ENCODE measurements around the gene VTN.
A peak's percentile ranks its signal among the peaks of the same experiment; 100 is the strongest.

Gene VTN

DNA sequence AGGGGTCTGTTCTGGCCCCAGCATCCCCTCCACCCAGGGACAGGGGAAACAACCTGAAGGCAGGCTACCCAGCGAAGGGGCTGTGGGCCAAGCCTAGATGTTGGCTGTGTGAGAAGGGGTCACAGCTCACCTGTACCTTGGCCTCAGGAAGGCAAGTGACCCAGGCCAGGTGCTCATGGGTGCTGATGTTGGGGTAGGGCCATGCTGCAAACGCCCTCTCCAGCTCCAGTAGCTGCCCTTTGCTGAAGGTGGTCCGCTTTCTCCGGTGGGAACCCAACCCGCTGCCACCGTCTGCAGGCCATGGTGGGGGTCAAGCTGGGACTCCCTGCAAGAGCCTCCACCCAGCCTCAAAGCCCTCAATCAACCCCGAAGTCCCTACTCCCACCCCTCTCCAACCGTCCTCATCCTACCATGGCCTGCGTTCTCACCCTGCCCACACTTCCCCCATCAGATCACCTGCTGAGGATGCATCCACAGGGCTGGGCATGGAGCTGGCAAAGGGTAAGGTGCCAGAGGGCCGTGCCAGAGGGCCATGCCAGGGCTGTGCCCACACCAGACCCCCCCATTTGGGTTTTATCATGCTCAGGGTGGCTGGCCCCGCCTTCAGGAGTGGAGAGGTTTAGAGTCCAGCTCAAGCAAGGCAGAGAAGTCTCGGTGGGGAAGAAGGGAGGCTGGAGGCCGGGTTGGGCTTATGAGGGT is 5.3 kb downstream of the VTN start, which contains the start of gene SEBOX:
Gene SEBOX (minus strand): TSS at position 535 of the 699 bp plus-strand sequence. CDS start 48 bp downstream, at position 487.
- H3K4me3 ChIP-seq (ENCODE audit: low read depth, low read length): no peak within 1 kb of the TSS
- TF ChIP-seq, protein P1, sequence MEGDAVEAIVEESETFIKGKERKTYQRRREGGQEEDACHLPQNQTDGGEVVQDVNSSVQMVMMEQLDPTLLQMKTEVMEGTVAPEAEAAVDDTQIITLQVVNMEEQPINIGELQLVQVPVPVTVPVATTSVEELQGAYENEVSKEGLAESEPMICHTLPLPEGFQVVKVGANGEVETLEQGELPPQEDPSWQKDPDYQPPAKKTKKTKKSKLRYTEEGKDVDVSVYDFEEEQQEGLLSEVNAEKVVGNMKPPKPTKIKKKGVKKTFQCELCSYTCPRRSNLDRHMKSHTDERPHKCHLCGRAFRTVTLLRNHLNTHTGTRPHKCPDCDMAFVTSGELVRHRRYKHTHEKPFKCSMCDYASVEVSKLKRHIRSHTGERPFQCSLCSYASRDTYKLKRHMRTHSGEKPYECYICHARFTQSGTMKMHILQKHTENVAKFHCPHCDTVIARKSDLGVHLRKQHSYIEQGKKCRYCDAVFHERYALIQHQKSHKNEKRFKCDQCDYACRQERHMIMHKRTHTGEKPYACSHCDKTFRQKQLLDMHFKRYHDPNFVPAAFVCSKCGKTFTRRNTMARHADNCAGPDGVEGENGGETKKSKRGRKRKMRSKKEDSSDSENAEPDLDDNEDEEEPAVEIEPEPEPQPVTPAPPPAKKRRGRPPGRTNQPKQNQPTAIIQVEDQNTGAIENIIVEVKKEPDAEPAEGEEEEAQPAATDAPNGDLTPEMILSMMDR (IDR thresholded peaks at IDR 0.05; ENCODE audit: low read depth, low read length): no peak

DNA sequence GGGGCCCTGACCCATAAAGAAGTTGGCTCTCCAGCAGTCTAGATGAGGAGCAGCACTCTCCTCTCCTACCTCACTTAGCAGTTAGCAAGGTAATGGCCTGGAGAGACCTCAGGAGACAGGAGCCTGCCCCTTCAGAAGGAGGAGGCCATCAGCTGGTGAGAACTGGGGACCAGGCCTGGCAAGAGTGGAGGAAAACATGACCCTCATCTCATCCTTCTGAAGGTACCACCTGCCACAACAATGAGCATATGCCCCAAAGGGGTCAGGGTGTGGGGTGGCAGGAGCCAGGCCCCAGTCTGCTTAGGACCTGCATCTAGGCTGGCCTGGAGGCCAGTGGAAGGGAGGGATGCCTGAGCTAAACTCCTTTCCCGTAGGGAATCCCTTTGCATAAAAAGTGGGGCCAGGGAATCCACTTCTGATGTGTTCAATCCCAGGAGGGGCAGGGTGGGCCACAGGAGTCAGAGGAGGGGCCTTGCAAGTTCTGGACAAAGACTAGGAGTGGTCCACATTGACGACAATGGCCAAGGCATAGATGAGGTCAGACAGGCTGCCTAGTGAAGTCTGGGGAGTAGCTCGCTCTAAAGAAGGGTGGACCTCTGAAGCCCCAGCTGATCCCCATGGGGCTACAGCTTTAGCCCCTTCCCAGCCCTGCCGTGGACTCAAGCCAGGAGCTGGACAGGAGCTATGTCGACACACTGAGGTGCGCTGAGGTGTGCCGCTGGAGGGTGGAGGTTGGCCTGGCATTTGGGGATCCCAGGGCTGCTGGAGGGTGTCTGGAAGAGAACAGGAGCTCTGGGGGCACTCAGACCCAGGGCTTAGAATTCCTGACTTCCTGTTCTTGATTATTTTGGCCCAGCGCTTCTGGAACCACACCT is 6.1 kb downstream of the VTN start:
- TF ChIP-seq, protein P1 (IDR thresholded peaks at IDR 0.05; ENCODE audit: low read depth, low read length): no peak
- no peak overlapping the region for H3K4me3 ChIP-seq (ENCODE audit: low read depth, low read length)

DNA sequence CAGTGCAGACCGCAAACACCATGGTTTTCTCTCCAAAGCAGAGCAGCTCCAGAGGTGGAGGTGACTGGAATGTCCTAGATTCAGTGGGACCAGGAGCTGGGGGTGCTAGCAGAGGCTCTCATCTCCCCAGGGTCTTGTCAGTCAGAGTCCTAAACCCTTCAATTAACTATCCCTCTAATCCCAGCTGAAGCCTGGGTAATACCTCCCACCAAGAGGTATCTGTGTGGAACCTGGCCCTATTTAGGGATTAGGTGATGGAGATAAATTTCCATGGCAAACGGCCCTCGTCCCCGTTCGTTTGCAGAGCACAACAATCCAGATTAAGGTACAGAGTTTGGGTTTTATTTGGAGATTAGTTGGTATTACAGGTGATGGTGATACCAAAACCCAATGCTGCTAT is 6.9 kb downstream of the VTN start:
- TF ChIP-seq, protein P1 (IDR thresholded peaks at IDR 0.05; ENCODE audit: low read depth, low read length): no peak
- no peak overlapping the region for H3K4me3 ChIP-seq (ENCODE audit: low read depth, low read length)

DNA sequence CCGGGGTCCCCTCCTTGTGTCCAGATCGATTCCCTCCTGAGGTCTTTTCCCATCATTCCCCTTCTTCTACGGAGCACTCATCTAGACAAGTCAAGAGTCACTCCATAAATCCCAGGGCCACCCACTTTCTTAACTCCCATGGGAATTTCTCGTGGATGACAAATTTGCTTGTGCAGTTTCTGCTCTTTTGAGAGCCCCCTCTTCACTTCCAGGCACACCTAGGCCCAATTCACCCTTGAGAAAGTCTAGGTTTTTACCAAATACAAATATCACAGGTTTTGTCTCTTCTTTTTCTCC is 12.3 kb downstream of the VTN start:
- peak overlapping the region; percentile 73 for H3K4me3 ChIP-seq (ENCODE audit: low read depth, low read length)
- TF ChIP-seq, protein P1 (IDR thresholded peaks at IDR 0.05; ENCODE audit: low read depth, low read length): no peak

DNA sequence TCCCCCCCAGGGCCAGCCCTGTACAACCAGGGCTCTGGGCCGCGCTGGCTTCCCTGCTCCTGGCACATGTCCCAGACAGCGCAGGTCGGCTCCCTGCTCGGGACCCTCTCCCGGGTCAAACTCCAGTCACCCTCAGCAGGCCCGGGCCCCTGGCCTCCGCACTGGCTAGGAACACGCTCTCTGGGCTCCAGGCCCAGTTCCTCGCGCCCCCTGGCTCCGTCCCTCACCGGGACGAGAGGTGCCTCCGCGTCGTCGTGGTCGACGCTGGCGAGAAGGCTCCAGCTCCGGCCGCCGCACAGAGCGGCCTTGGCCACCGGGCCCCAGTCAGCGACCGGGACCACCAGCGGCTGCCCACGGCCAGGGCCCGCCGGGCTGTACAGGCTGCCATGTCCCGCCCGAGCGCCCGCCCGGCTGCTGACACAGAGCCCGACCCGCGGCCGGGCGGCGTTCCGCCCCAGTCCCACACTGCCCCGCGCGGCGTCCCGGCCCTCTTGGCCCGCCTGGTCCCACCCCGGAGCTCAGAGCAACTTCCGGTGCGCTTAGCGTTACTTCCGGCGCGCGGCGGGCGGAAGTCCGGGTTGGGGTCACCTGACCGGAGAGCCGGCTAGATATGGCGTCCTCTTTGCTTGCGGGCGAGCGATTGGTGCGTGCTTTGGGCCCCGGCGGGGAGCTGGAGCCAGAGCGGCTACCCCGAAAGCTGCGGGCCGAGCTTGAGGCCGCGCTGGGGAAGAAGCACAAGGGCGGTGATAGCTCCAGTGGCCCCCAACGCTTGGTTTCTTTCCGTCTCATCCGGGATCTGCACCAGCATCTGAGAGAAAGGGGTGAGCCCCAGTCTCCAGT is 12.8 kb downstream of the VTN start, which contains the start of gene POLDIP2:
Gene POLDIP2 (minus strand): TSS at position 467 of the 840 bp plus-strand sequence. CDS start 79 bp downstream, at position 388.
- TF ChIP-seq, protein P1 (IDR thresholded peaks at IDR 0.05; ENCODE audit: low read depth, low read length): no peak
- H3K4me3 ChIP-seq (ENCODE audit: low read depth, low read length): peak within 1 kb of the TSS; percentile 73

DNA sequence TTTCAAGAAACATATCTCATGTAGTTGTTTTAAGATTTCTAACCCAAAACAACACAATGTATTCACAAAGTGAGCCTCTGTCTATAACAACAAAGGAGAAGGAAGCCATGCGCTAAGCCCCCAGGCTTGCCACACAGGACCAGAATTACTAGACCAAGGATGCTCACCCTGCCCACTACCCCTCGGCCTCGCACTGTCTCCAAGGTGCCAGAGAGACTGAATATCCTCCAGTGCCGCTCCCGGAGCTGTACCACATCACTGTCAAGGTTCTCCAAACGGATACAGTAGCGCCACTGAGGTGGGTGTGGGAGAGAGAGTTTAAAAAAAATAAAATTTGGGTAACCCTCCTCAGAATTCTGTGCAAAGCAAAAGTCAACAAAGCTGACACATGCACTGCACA is 19.8 kb downstream of the VTN start:
- H3K4me3 ChIP-seq (ENCODE audit: low read depth, low read length): no peak overlapping the region
- TF ChIP-seq, protein P1 (IDR thresholded peaks at IDR 0.05; ENCODE audit: low read depth, low read length): no peak

All from WI38 (cell line).